K562 (cell line): Measurements from ENCODE around the gene SPATS2. TPM values are rescaled to one million over a fixed set of nuclear protein-coding genes. Genes with fewer than 3 reads are reported as not detected.

Experiments used
- ATAC-seq: fragments of 200-7000 bp; cut with Tn5 transposase; 3 replicates; pipeline ENCODE4 v1.9.1; 2020; ENCODE audit warnings: moderate library complexity
- BruUV-seq: library from RNA; stranded (reverse); fragments of 400-500 nt; replicated peaks from 2 replicates; lab custom pipeline; 2021; lab: Mats Ljungman, UMichigan
- CTCF ChIA-PET: fragments of 300-600 bp; formaldehyde crosslinking; extraction: SDS; loops from one replicate; lab custom pipeline; 2021; ENCODE audit warnings: low intra/inter-chr PET ratio; lab: Yijun Ruan, JAX
- POLR2A ChIA-PET: fragments of 300-600, 350-650 bp; sonication (Branson Sonifier 250); formaldehyde crosslinking; extraction: SDS; loops from one replicate; lab custom pipeline; 2021; ENCODE audit warnings: antibody characterized with exemption, inconsistent platforms; lab: Yijun Ruan, JAX
- DNase-seq, 4 experiments: peaks; one replicate each; pipeline versions ENCODE4 v3.0.0 to v3.0.0-alpha.2; 2011 to 2018; ENCODE audit warnings: low spot score in 3 of 4, mixed read lengths in 3 of 4; ENCODE audit errors: extremely low read depth in 1 of 4
- FAIRE-seq: peaks from 2 replicates; lab custom pipeline; 2011; peaks lifted over from hg19 to GRCh38; lab: Jason Lieb, UNC
- H2AFZ ChIP-seq: 2 replicates; pipeline ENCODE4 v1.6.0; 2011; ENCODE audit warnings: low read depth, low read length, control low read depth, inconsistent platforms
- H3K27ac ChIP-seq: fragments of 200-600 bp; 3 replicates; pipeline ENCODE4 v1.8.0; 2011; ENCODE audit warnings: low read depth, mild to moderate bottlenecking, control low read depth, inconsistent platforms, low read length, moderate library complexity, mixed read lengths; ENCODE audit errors: extremely low read depth
- H3K27me3 ChIP-seq, 2 experiments: fragments of 300-600 bp in 1 of 2; 2 replicates in 1 of 2; 3 replicates in 1 of 2; pipeline versions ENCODE4 v1.6.0 to v1.8.0; 2011; ENCODE audit warnings: inconsistent platforms in 2 of 2, low read length in 2 of 2, mild to moderate bottlenecking in 1 of 2, mixed read lengths in 1 of 2, moderate library complexity in 1 of 2; ENCODE audit not compliant: control insufficient read depth in 2 of 2, insufficient read depth in 2 of 2
- H3K36me3 ChIP-seq: fragments of 300-600 bp; 3 replicates; pipeline ENCODE4 v1.8.0; 2011; ENCODE audit warnings: mild to moderate bottlenecking, low read length, inconsistent platforms; ENCODE audit not compliant: control insufficient read depth, insufficient read depth
- H3K4me1 ChIP-seq, 2 experiments: fragments of 200-600 bp in 1 of 2; replicated peaks in 1 of 2; 2 replicates in 1 of 2; 3 replicates in 1 of 2; pipeline versions ENCODE4 v1.5.1 to v1.8.0; 2011; ENCODE audit warnings: inconsistent platforms in 2 of 2, low read length in 2 of 2, mild to moderate bottlenecking in 1 of 2, mixed read lengths in 1 of 2, moderate library complexity in 1 of 2; ENCODE audit not compliant: control insufficient read depth in 2 of 2, insufficient read depth in 2 of 2
- H3K4me2 ChIP-seq: 2 replicates; pipeline ENCODE4 v1.6.1; 2011; ENCODE audit warnings: low read length, control low read depth, inconsistent platforms, mixed read lengths; ENCODE audit not compliant: insufficient read depth
- H3K4me3 ChIP-seq: fragments of 200-600 bp; sonication (generic), shearing (Covaris generic); 2 replicates; pipeline ENCODE4 v1.5.1; 2016; ENCODE audit warnings: control low read depth, inconsistent platforms
- H3K79me2 ChIP-seq: fragments of 200-600 bp; 3 replicates; pipeline ENCODE4 v1.8.0; 2011; ENCODE audit warnings: low read length, inconsistent platforms; ENCODE audit not compliant: control insufficient read depth, insufficient read depth
- H3K9ac ChIP-seq, 2 experiments: 2 replicates each; pipeline versions ENCODE4 v1.6.0 to v1.6.1; 2011; ENCODE audit warnings: low read depth in 2 of 2, low read length in 2 of 2, control low read depth in 1 of 2, inconsistent platforms in 1 of 2, mild to moderate bottlenecking in 1 of 2, mixed read lengths in 1 of 2; ENCODE audit not compliant: insufficient read depth in 1 of 2
- H3K9me1 ChIP-seq: one replicate; pipeline ENCODE4 v1.6.0; 2011; ENCODE audit warnings: inconsistent platforms, mild to moderate bottlenecking, low read length, moderate library complexity; ENCODE audit not compliant: control insufficient read depth, insufficient read depth
- H3K9me3 ChIP-seq: replicated peaks from 2 replicates; pipeline ENCODE4 v1.5.1; 2011; ENCODE audit warnings: low read depth, low read length, inconsistent platforms; ENCODE audit not compliant: control insufficient read depth, insufficient read depth
- H4K20me1 ChIP-seq: replicated peaks from 2 replicates; pipeline ENCODE4 v1.6.1; 2011; ENCODE audit warnings: low read length, inconsistent platforms, mixed read lengths; ENCODE audit not compliant: control insufficient read depth, insufficient read depth
- ATF7 ChIP-seq: fragments of 450-650 bp; IDR thresholded peaks from 2 replicates; pipeline ENCODE4 v1.7.1; 2014; ENCODE audit warnings: mild to moderate bottlenecking, moderate library complexity
- GATA2 ChIP-seq: sonication (generic); formaldehyde crosslinking; IDR thresholded peaks from 2 replicates; pipeline ENCODE4 v1.4.0; 2020; ENCODE audit warnings: mild to moderate bottlenecking, missing genetic modification reagents
- NCOR1 ChIP-seq: fragments of 450-650 bp; IDR thresholded peaks from 2 replicates; pipeline ENCODE4 v1.6.1; 2016; ENCODE audit warnings: mild to moderate bottlenecking, moderate library complexity
- NFIC ChIP-seq: fragments of 450-650 bp; IDR thresholded peaks from 2 replicates; pipeline ENCODE4 v1.6.1; 2017; ENCODE audit warnings: mild to moderate bottlenecking, inconsistent platforms
- RBM14 ChIP-seq: fragments of 200-400 bp; formaldehyde crosslinking; IDR thresholded peaks from 2 replicates; pipeline ENCODE4 v1.6.1; 2018; ENCODE audit warnings: low read depth, mild to moderate bottlenecking, low read length, moderate library complexity, borderline replicate concordance; ENCODE audit not compliant: insufficient read depth
- RCOR1 ChIP-seq, 2 experiments: IDR thresholded peaks; 2 replicates each; pipeline ENCODE4 v1.6.1; 2012; ENCODE audit warnings: low read depth in 2 of 2, low read length in 2 of 2, borderline replicate concordance in 1 of 2, improper control_type of control experiment in 1 of 2
- ZNF408 ChIP-seq: fragments of 250-450 bp; sonication (Bioruptor Pico); IDR thresholded peaks from 2 replicates; pipeline ENCODE4 v1.4.0; 2020; ENCODE audit warnings: low read depth, mild to moderate bottlenecking, moderate library complexity
- ZNF764 ChIP-seq: fragments of 250-450 bp; sonication (Bioruptor Pico); IDR thresholded peaks from 2 replicates; pipeline ENCODE4 v1.4.0; 2020; ENCODE audit warnings: low read depth, mild to moderate bottlenecking, moderate library complexity
- WGBS: fragments of 100-300 bp; shearing (Covaris generic); methylation state at CpG from one replicate; pipeline ENCODE4 v1.1.6; 2016; ENCODE audit warnings: low coverage, mixed read lengths; ENCODE audit not compliant: insufficient coverage; ENCODE audit errors: missing lambda C conversion rate; 5-methylcytosine and 5-hydroxymethylcytosine counted together
- in situ Hi-C: fragments of 300-500 bp; cut with MboI; formaldehyde crosslinking; loops from 4 replicates; pipeline ENCODE4 v1.15.0; 2018; ENCODE audit warnings: inconsistent platforms, mixed read lengths
- intact Hi-C: fragments of 100-400 bp; cut with micrococcal nuclease; formaldehyde crosslinking; loops from 2 replicates; pipeline ENCODE4 v1.14.2; 2022
- polyA plus RNA-seq, 8 experiments: library from polyadenylated mRNA; depleted of rRNA in 4 of 8; stranded (reverse) in 5 of 8; unstranded in 3 of 8; fragments of >200 nt; fragmentation: Nextera tagmentation in 2 of 8; fragmentation: Illumina TruSeq in 1 of 8; extraction: Ambion mirVana in 2 of 8; extraction: Trizol in 1 of 8; gene quantifications; 2 replicates each; pipeline versions ENCODE4 v1.2.1 to v1.2.3, GENCODE V29; 2011 to 2014; ENCODE audit warnings: inconsistent platforms in 1 of 8, missing spikeins in 1 of 8
- total RNA-seq, 7 experiments: library from RNA; depleted of rRNA in 6 of 7; stranded (reverse); fragments of >200 nt in 6 of 7; fragmentation: Illumina TruSeq in 2 of 7; extraction: Trizol in 2 of 7; gene quantifications; 2 replicates each; pipeline versions ENCODE4 v1.2.1 to v1.2.3, GENCODE V29; 2011 to 2021; ENCODE audit warnings: low replicate concordance in 1 of 7
- TF ChIP-seq, protein P1 (sequence below), 2 experiments: IDR thresholded peaks; 2 replicates each; pipeline ENCODE4 v1.6.1; 2012; ENCODE audit warnings: improper control_type of control experiment in 2 of 2, low read depth in 2 of 2, low read length in 2 of 2, borderline replicate concordance in 1 of 2
- TF ChIP-seq, protein P2 (sequence below): sonication (generic); formaldehyde crosslinking; IDR thresholded peaks from 2 replicates; pipeline ENCODE4 v1.8.1; 2022; ENCODE audit warnings: missing genetic modification reagents
- TF ChIP-seq, protein P3 (sequence below): fragments of 250-450 bp; sonication (Bioruptor Pico); IDR thresholded peaks from 2 replicates; pipeline ENCODE4 v1.5.0; 2021; ENCODE audit warnings: mild to moderate bottlenecking, borderline replicate concordance
- TF ChIP-seq, protein P4 (sequence below): fragments of 450-650 bp; IDR thresholded peaks from 2 replicates; pipeline ENCODE4 v1.6.1; 2014; ENCODE audit warnings: low read depth, mild to moderate bottlenecking, moderate library complexity, borderline replicate concordance

The SPATS2 gene
- total and polyA plus RNA-seq, 9 of the 15 experiments (the other 6 are each of a cell fraction or from before 2014, with no cell fraction given), result 5.4 to 48.2 (median 17.5) TPM

DNA sequence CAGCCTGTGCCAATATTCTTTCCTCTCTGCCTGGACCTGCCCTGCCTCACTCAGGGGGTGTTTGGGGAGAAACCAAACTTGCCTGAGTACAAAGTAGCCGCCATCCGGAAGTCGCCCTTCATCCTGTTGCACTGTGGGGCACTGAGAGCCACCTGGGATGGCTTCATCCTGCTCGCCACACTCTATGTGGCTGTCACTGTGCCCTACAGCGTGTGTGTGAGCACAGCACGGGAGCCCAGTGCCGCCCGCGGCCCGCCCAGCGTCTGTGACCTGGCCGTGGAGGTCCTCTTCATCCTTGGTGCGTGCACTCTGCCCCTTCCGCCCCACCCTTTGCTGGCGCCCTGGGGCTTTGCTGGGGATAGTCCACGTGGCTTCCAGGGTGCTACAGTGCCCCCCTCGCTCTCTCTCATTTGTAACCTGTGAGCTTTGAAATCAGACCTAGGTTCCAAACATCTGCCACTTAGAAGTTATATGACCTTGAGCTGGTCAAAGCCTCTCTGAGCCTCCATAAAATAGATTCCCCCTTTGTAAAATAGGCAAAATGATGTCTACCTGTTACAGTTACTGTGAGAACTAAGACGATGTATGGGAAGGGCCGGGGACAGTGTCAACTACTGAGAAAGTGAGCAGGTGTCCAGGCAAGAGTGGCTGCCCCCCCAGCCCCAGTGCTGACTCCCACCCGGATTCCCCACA, 176.1 kb downstream of the SPATS2 start:
- no TSS peak for BruUV-seq
- no peak for FAIRE-seq
- TF ChIP-seq, protein P1, sequence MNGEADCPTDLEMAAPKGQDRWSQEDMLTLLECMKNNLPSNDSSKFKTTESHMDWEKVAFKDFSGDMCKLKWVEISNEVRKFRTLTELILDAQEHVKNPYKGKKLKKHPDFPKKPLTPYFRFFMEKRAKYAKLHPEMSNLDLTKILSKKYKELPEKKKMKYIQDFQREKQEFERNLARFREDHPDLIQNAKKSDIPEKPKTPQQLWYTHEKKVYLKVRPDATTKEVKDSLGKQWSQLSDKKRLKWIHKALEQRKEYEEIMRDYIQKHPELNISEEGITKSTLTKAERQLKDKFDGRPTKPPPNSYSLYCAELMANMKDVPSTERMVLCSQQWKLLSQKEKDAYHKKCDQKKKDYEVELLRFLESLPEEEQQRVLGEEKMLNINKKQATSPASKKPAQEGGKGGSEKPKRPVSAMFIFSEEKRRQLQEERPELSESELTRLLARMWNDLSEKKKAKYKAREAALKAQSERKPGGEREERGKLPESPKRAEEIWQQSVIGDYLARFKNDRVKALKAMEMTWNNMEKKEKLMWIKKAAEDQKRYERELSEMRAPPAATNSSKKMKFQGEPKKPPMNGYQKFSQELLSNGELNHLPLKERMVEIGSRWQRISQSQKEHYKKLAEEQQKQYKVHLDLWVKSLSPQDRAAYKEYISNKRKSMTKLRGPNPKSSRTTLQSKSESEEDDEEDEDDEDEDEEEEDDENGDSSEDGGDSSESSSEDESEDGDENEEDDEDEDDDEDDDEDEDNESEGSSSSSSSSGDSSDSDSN (IDR thresholded peaks at IDR 0.05; ENCODE audit: borderline replicate concordance in 1 of 2, low read depth in 2 of 2, low read length in 2 of 2), result no peak
- no peak for TF ChIP-seq GATA2 (CRISPR knock-in tag)
- TF ChIP-seq RCOR1 (IDR thresholded peaks at IDR 0.05; ENCODE audit: borderline replicate concordance in 1 of 2, low read depth in 2 of 2, low read length in 2 of 2), result no peak
- TF ChIP-seq, protein P2, sequence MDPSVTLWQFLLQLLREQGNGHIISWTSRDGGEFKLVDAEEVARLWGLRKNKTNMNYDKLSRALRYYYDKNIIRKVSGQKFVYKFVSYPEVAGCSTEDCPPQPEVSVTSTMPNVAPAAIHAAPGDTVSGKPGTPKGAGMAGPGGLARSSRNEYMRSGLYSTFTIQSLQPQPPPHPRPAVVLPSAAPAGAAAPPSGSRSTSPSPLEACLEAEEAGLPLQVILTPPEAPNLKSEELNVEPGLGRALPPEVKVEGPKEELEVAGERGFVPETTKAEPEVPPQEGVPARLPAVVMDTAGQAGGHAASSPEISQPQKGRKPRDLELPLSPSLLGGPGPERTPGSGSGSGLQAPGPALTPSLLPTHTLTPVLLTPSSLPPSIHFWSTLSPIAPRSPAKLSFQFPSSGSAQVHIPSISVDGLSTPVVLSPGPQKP, result no peak
- no peak for TF ChIP-seq ZNF408
- TF ChIP-seq, protein P3, sequence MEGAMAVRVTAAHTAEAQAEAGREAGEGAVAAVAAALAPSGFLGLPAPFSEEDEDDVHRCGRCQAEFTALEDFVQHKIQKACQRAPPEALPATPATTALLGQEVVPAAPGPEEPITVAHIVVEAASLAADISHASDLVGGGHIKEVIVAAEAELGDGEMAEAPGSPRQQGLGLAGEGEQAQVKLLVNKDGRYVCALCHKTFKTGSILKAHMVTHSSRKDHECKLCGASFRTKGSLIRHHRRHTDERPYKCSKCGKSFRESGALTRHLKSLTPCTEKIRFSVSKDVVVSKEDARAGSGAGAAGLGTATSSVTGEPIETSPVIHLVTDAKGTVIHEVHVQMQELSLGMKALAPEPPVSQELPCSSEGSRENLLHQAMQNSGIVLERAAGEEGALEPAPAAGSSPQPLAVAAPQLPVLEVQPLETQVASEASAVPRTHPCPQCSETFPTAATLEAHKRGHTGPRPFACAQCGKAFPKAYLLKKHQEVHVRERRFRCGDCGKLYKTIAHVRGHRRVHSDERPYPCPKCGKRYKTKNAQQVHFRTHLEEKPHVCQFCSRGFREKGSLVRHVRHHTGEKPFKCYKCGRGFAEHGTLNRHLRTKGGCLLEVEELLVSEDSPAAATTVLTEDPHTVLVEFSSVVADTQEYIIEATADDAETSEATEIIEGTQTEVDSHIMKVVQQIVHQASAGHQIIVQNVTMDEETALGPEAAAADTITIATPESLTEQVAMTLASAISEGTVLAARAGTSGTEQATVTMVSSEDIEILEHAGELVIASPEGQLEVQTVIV, result no peak
- TF ChIP-seq, protein P4, sequence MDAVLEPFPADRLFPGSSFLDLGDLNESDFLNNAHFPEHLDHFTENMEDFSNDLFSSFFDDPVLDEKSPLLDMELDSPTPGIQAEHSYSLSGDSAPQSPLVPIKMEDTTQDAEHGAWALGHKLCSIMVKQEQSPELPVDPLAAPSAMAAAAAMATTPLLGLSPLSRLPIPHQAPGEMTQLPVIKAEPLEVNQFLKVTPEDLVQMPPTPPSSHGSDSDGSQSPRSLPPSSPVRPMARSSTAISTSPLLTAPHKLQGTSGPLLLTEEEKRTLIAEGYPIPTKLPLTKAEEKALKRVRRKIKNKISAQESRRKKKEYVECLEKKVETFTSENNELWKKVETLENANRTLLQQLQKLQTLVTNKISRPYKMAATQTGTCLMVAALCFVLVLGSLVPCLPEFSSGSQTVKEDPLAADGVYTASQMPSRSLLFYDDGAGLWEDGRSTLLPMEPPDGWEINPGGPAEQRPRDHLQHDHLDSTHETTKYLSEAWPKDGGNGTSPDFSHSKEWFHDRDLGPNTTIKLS, result no peak
- no peak for TF ChIP-seq ZNF764 (CRISPR knock-in tag)
- TF ChIP-seq NCOR1, result no peak
- no peak for TF ChIP-seq NFIC
- TF ChIP-seq ATF7, result no peak
- no peak for TF ChIP-seq RBM14

More for the DNA sequence above, 176.1 kb downstream of the SPATS2 start:
- Histone ChIP-seq H3K4me2 (no peak overlapping the region), H4K20me1 (0 out of 2 replicates have a peak, but pooled peaks cover 9% of the 10 kb centered on the region), H3K27me3 (peaks cover 15 to 29% of the 10 kb centered on the region in 2 experiments), H3K27ac (no peak overlapping the region), H3K4me1 (peaks cover 0 to 34% of the 10 kb centered on the region in 2 experiments; a peak in 4 of 5 replicates), H3K79me2 (no peaks in the 10 kb centered on the region), H3K9me3 (no peaks in the 10 kb centered on the region), H3K36me3 (no peaks in the 10 kb centered on the region), H3K4me3 (no peak overlapping the region), H2AFZ (no peak overlapping the region), H3K9ac (0 out of 4 replicates have a peak overlapping the region, but pooled peaks of 1 of the 2 experiments have one; percentile 21), H3K9me1 (peaks cover 6% of the 10 kb centered on the region)
- in situ Hi-C loops (no loop called here), intact Hi-C loops (no loop called here)
- CTCF ChIA-PET, result no interaction called here
- POLR2A ChIA-PET, result interaction anchor here (0.7 to 1.7 kb wide), 2 partner anchors 11 to 211 kb away, joined by 3 to 8 read pairs; no protein-coding TSS in a partner anchor
- 36% methylated on average over 16 of the region's 20 CpGs for WGBS
- DNase-seq (no peak), ATAC-seq (no peak)
